ENCODE data around the gene HSDL1. TPM values are rescaled to one million over a fixed set of nuclear protein-coding genes. Genes with fewer than 3 reads are reported as not detected.
A peak's percentile ranks its signal among the peaks of the same experiment; 100 is the strongest.

HSDL1 gene
- total and polyA plus RNA-seq, 8 donors = 26.0 to 45.9 (median 41.3) TPM

- Histone ChIP-seq H3K9me3 (no peaks in the 10 kb centered on the region), H3K36me3 (no peaks in the 10 kb centered on the region), H3K4me3 (no peak within 1 kb of the TSS), H3K4me1 (peaks cover 3 to 7% of the 10 kb centered on the region in 2 donors), H3K27me3 (peaks cover 0 to 17% of the 10 kb centered on the region in 2 donors), H3K27ac (no peak within 1 kb of the TSS)
- TF ChIP-seq CTCF (IDR thresholded peaks at IDR 0.05) = no peak
- intact Hi-C loops (cut with DNase I) = no loop called here
- no peak for DNase-seq
- no peak for ATAC-seq
Observed at GRCh38 chr16:84190731-84191388, 45.9 kb upstream of the HSDL1 start, which contains the start of gene ADAD2. TSS of gene ADAD2 (plus strand) at chr16:84191157. CDS start at chr16:84191231, 74 bp downstream.

GRCh38 chr16:84186685-84187437 is 41.9 kb upstream of the HSDL1 start, which contains the start of gene TAF1C:
TSS of gene TAF1C (minus strand) at chr16:84187057. CDS start at chr16:84184988, 2,069 bp downstream.
- intact Hi-C loops (cut with DNase I) = loop anchor here in 1 of 2 donors (10.0 kb wide), 2 partner anchors 92 to 222 kb away; partner anchors contain the start of gene NECAB2
- DNase-seq = peak; percentile 89 to 98 (median 94)
- Histone ChIP-seq H3K27me3 (no peaks in the 10 kb centered on the region), H3K4me1 (peaks cover 6 to 30% of the 10 kb centered on the region in 2 donors), H3K4me3 (peak within 1 kb of the TSS; percentile 92 to 94), H3K27ac (peak within 1 kb of the TSS; percentile 69 to 78), H3K9me3 (no peaks in the 10 kb centered on the region), H3K36me3 (peaks cover 0 to 21% of the 10 kb centered on the region in 2 donors)
- ATAC-seq = peak; percentile 99
- TF ChIP-seq CTCF (IDR thresholded peaks at IDR 0.05) = peak; percentile 94 to 97

GRCh38 chr16:84184775-84185174 is 39.8 kb upstream of the HSDL1 start:
- ATAC-seq (no peak), DNase-seq (peak in 2 of 4 donors; percentile 19 to 54)
- no peak for TF ChIP-seq CTCF (IDR thresholded peaks at IDR 0.05)
- Histone ChIP-seq H3K9me3 (no peaks in the 10 kb centered on the region), H3K4me3 (peak overlapping the region in 1 of 2 donors; percentile 94), H3K27ac (peak overlapping the region in 1 of 2 donors; percentile 14), H3K36me3 (peaks cover 0 to 42% of the 10 kb centered on the region in 2 donors), H3K27me3 (no peaks in the 10 kb centered on the region), H3K4me1 (peaks cover 6 to 30% of the 10 kb centered on the region in 2 donors)
- intact Hi-C loops (cut with DNase I) = loop anchor here in 1 of 2 donors (10.0 kb wide), 2 partner anchors 90 to 220 kb away; partner anchors contain the start of gene NECAB2

- no peak for TF ChIP-seq CTCF (IDR thresholded peaks at IDR 0.05)
- ATAC-seq = no peak
- DNase-seq = peak in 1 of 4 donors; percentile 44
- Histone ChIP-seq H3K27me3 (no peaks in the 10 kb centered on the region), H3K27ac (peak overlapping the region in 1 of 2 donors; percentile 14), H3K4me1 (peaks cover 6 to 30% of the 10 kb centered on the region in 2 donors), H3K36me3 (peaks cover 0 to 49% of the 10 kb centered on the region in 2 donors), H3K9me3 (no peaks in the 10 kb centered on the region), H3K4me3 (no peak overlapping the region)
- intact Hi-C loops (cut with DNase I) = loop anchor here in 1 of 2 donors (10.0 kb wide), 2 partner anchors 89 to 219 kb away; partner anchors contain the start of gene NECAB2
Observed at GRCh38 chr16:84183911-84184591, 39.1 kb upstream of the HSDL1 start.

Measured in left lung (tissue), 10 donors.